HCT116 (cell line): ENCODE measurements around the gene PAX8. TPM values are rescaled to one million over a fixed set of nuclear protein-coding genes. Genes with fewer than 3 reads are reported as not detected.

Experiments used
- ATAC-seq: fragments of 200-7000 bp; cut with Tn5 transposase; 2 replicates; pipeline ENCODE4 v1.9.1; 2020; ENCODE audit warnings: mild to moderate bottlenecking, moderate library complexity
- BruUV-seq: library from RNA; stranded (reverse); fragments of 400-500 nt; replicated peaks from 2 replicates; lab custom pipeline; 2021; lab: Mats Ljungman, UMichigan
- CTCF ChIA-PET: fragments of 300-600 bp; sonication (Branson Sonifier 250); formaldehyde crosslinking; loops from one replicate; lab custom pipeline; 2021; ENCODE audit warnings: antibody characterized with exemption; lab: Charles Lee
- POLR2A ChIA-PET: fragments of 300-600, 350-600 bp; sonication (Branson Sonifier 250); formaldehyde crosslinking; loops from one replicate; lab custom pipeline; 2021; ENCODE audit warnings: antibody characterized with exemption; lab: Charles Lee
- RAD21 ChIA-PET, 2 experiments: fragments of 300-600 bp; sonication (Branson Sonifier 250); formaldehyde crosslinking; loops; one replicate each; lab custom pipeline; 2023; ENCODE audit warnings: low total read pairs in 2 of 2; ENCODE audit not compliant: uncharacterized antibody in 2 of 2, unreplicated experiment in 2 of 2, low non-redundant PET in 1 of 2; lab: Charles Lee
- DNase-seq: peaks from one replicate; pipeline ENCODE4 v3.0.0-alpha.2; 2010; ENCODE audit warnings: low read depth, low spot score
- H2AFZ ChIP-seq: fragments of 200-600 bp; shearing (Covaris generic), sonication (generic); 2 replicates; pipeline ENCODE4 v1.6.1; 2017; ENCODE audit warnings: low read depth, mixed run types, mixed read lengths, antibody characterized with exemption, low read length; ENCODE audit not compliant: poor library complexity, severe bottlenecking
- H3K27ac ChIP-seq: 2 replicates; pipeline ENCODE4 v1.5.1; 2012; ENCODE audit warnings: low read depth, low read length
- H3K27me3 ChIP-seq: fragments of 200-600 bp; sonication (generic); 2 replicates; pipeline ENCODE4 v1.6.1; 2016; ENCODE audit warnings: mixed run types, low read length, mixed read lengths; ENCODE audit not compliant: insufficient read depth
- H3K36me3 ChIP-seq, 2 experiments: fragments of 200-500 bp in 1 of 2; fragments of 200-600 bp in 1 of 2; sonication (Bioruptor generic) in 1 of 2; sonication (generic) in 1 of 2; 2 replicates each; pipeline versions ENCODE4 v1.5.1 to v1.6.1; 2014 to 2016; ENCODE audit warnings: low read length in 2 of 2, inconsistent platforms in 1 of 2, mixed read lengths in 1 of 2, mixed run types in 1 of 2; ENCODE audit not compliant: insufficient read depth in 2 of 2, control insufficient read depth in 1 of 2
- H3K4me1 ChIP-seq, 2 experiments: fragments of 200-600 bp in 1 of 2; sonication (generic) in 1 of 2; 2 replicates each; pipeline versions ENCODE4 v1.5.1 to v1.6.1; 2012 to 2017; ENCODE audit warnings: low read length in 2 of 2, inconsistent platforms in 1 of 2, mild to moderate bottlenecking in 1 of 2, mixed read lengths in 1 of 2, mixed run types in 1 of 2, moderate library complexity in 1 of 2; ENCODE audit not compliant: insufficient read depth in 2 of 2, control insufficient read depth in 1 of 2
- H3K4me2 ChIP-seq: fragments of 200-600 bp; sonication (generic); 2 replicates; pipeline ENCODE4 v1.6.1; 2017; ENCODE audit warnings: mixed run types, low read length, mixed read lengths
- H3K4me3 ChIP-seq, 2 experiments: fragments of 200-600 bp in 1 of 2; sonication (generic) in 1 of 2; replicated peaks in 1 of 2; 2 replicates each; pipeline ENCODE4 v1.5.1; 2011 to 2016; ENCODE audit warnings: low read length in 2 of 2, control low read depth in 1 of 2, low read depth in 1 of 2, mild to moderate bottlenecking in 1 of 2, mixed read lengths in 1 of 2, mixed run types in 1 of 2
- H3K79me2 ChIP-seq: fragments of 200-600 bp; sonication (generic); 2 replicates; pipeline ENCODE4 v1.6.1; 2017; ENCODE audit warnings: mild to moderate bottlenecking, mixed run types, low read length, moderate library complexity, mixed read lengths; ENCODE audit not compliant: insufficient read depth
- H3K9ac ChIP-seq: fragments of 200-600 bp; sonication (generic); 2 replicates; pipeline ENCODE4 v1.6.1; 2016; ENCODE audit warnings: low read length, mixed read lengths
- H3K9me2 ChIP-seq: fragments of 200-600 bp; sonication (generic), shearing (Covaris generic); 2 replicates; pipeline ENCODE4 v1.6.1; 2017; ENCODE audit warnings: mixed run types, mild to moderate bottlenecking, moderate library complexity; ENCODE audit not compliant: insufficient read depth
- H3K9me3 ChIP-seq, 2 experiments: fragments of 200-500 bp in 1 of 2; fragments of 200-600 bp in 1 of 2; sonication (Bioruptor generic) in 1 of 2; sonication (generic) in 1 of 2; 2 replicates each; pipeline ENCODE4 v1.6.1; 2014 to 2017; ENCODE audit warnings: low read length in 2 of 2, mixed read lengths in 2 of 2, inconsistent platforms in 1 of 2, low read depth in 1 of 2, mild to moderate bottlenecking in 1 of 2, mixed run types in 1 of 2, moderate library complexity in 1 of 2; ENCODE audit not compliant: control insufficient read depth in 1 of 2, insufficient read depth in 1 of 2
- H4K20me1 ChIP-seq: fragments of 200-600 bp; sonication (generic), shearing (Covaris generic); 2 replicates; pipeline ENCODE4 v1.6.1; 2017; ENCODE audit warnings: mixed run types, mild to moderate bottlenecking, moderate library complexity; ENCODE audit not compliant: insufficient read depth
- CBX3 ChIP-seq: IDR thresholded peaks from 2 replicates; pipeline ENCODE4 v1.6.1; 2012; ENCODE audit warnings: low read depth
- CEBPB ChIP-seq: IDR thresholded peaks from 2 replicates; pipeline ENCODE4 v1.6.1; 2012; ENCODE audit warnings: low read depth
- EGR1 ChIP-seq: IDR thresholded peaks from 2 replicates; pipeline ENCODE4 v1.6.1; 2012; ENCODE audit warnings: low read depth
- ELF1 ChIP-seq: IDR thresholded peaks from 2 replicates; pipeline ENCODE4 v1.6.1; 2012; ENCODE audit warnings: low read depth, borderline replicate concordance
- EZH2 ChIP-seq: fragments of 200-600 bp; sonication (generic); IDR thresholded peaks from 2 replicates; pipeline ENCODE4 v1.6.1; 2017; ENCODE audit warnings: antibody characterized with exemption, mixed run types
- EZH2phosphoT487 ChIP-seq: fragments of 200-600 bp; IDR thresholded peaks from 2 replicates; pipeline ENCODE4 v1.6.1; 2018; ENCODE audit warnings: antibody characterized with exemption, borderline replicate concordance
- FOSL1 ChIP-seq: IDR thresholded peaks from 2 replicates; pipeline ENCODE4 v1.6.1; 2012; ENCODE audit warnings: low read depth
- JUND ChIP-seq: IDR thresholded peaks from 2 replicates; pipeline ENCODE4 v1.6.1; 2012
- POLR2A ChIP-seq: IDR thresholded peaks from 2 replicates; pipeline ENCODE4 v1.7.0; 2011; ENCODE audit warnings: borderline replicate concordance; ENCODE audit not compliant: insufficient read depth, insufficient read length; ENCODE audit errors: extremely low read depth
- SIN3A ChIP-seq: IDR thresholded peaks from 2 replicates; pipeline ENCODE4 v1.6.1; 2012; ENCODE audit warnings: low read depth
- SP1 ChIP-seq: IDR thresholded peaks from 2 replicates; pipeline ENCODE4 v1.6.1; 2012; ENCODE audit warnings: low read depth
- SRF ChIP-seq: IDR thresholded peaks from 2 replicates; pipeline ENCODE4 v1.6.1; 2012; ENCODE audit warnings: low read depth
- TCF7L2 ChIP-seq: IDR thresholded peaks from 2 replicates; pipeline ENCODE4 v1.7.0; 2011; ENCODE audit warnings: borderline replicate concordance, inconsistent platforms; ENCODE audit not compliant: insufficient read depth, insufficient read length; ENCODE audit errors: extremely low read depth
- ZFX ChIP-seq: fragments of 450-650 bp; IDR thresholded peaks from 2 replicates; pipeline ENCODE4 v1.6.1; 2017
- intact Hi-C: fragments of 100-400 bp; cut with micrococcal nuclease; formaldehyde crosslinking; loops from 2 replicates; pipeline ENCODE4 v1.10.0; 2022
- total RNA-seq: library from RNA; stranded (reverse); gene quantifications from one replicate; pipeline ENCODE4 v1.2.1, GENCODE V29; 2021; ENCODE audit not compliant: unreplicated experiment
- TF ChIP-seq, protein P1 (sequence below): IDR thresholded peaks from 2 replicates; pipeline ENCODE4 v1.6.1; 2012
- TF ChIP-seq, protein P2 (sequence below): IDR thresholded peaks from 2 replicates; pipeline ENCODE4 v1.6.1; 2011; ENCODE audit warnings: mild to moderate bottlenecking, low read length, moderate library complexity; ENCODE audit not compliant: insufficient replicate concordance; ENCODE audit errors: extremely low read depth
- TF ChIP-seq, protein P3 (sequence below): IDR thresholded peaks from 2 replicates; pipeline ENCODE4 v1.6.1; 2012; ENCODE audit warnings: low read depth
- TF ChIP-seq, protein P4 (sequence below): IDR thresholded peaks from 2 replicates; pipeline ENCODE4 v1.6.1; 2012

PAX8 gene
- total RNA-seq, 1 experiment from 2014 or later: 4.4 TPM

DNA sequence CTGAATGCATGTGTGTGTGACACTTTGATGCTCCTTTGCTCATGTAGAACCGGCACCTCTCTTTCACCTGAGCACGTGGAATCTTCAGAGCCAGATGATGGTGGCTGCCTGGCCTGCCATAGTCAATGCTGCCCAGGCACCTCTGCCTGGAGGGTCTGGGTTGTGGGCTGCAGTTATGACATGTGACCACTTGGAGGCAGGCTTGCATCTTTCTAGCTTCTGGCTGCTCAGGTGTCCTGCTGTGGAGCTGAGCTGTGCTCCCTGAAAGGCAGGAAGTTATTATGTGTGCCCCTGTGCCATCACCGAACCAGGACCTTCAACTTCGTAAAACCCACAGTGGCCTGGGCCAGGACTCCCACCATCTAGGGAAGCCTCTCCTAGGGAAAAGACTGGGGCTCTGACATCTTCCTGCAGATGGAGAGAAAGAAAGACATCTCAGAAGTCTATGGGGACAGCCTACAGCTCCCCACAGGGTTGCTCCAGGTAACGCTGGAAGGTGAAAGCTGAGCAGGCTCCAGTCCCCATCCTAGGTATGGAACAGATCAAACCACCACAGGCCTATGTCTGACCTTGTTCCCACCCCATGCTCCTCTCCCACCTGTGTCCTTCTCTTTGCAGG lies 74.7 kb downstream of the PAX8 start (continued):
- TF ChIP-seq TCF7L2 (no peak), FOSL1 (no peak)

DNA sequence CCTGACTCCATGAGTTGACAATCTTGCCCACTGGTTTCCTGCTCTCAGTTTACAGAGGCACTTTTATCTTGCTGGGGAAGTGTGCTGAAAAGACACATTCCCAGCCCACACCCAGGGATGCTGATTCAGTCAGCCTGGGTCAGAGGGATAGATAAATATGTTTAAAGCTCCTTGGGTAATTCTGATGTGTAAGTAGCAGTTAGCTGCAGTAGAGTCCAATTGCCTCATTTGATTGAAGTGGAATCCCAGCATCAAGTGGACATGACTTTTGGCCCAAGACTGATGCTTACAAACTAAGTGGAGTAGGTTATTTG lies 75.5 kb downstream of the PAX8 start:
- TF ChIP-seq TCF7L2 (no peak), SIN3A (no peak), ZFX (no peak), CEBPB (no peak), ELF1 (no peak), POLR2A (no peak), EZH2 (no peak), JUND (no peak), EZH2phosphoT487 (no peak), CBX3 (no peak), SRF (no peak), SP1 (no peak), EGR1 (no peak)
- TF ChIP-seq, protein P1, sequence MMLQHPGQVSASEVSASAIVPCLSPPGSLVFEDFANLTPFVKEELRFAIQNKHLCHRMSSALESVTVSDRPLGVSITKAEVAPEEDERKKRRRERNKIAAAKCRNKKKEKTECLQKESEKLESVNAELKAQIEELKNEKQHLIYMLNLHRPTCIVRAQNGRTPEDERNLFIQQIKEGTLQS: no peak
- TF ChIP-seq, protein P2, sequence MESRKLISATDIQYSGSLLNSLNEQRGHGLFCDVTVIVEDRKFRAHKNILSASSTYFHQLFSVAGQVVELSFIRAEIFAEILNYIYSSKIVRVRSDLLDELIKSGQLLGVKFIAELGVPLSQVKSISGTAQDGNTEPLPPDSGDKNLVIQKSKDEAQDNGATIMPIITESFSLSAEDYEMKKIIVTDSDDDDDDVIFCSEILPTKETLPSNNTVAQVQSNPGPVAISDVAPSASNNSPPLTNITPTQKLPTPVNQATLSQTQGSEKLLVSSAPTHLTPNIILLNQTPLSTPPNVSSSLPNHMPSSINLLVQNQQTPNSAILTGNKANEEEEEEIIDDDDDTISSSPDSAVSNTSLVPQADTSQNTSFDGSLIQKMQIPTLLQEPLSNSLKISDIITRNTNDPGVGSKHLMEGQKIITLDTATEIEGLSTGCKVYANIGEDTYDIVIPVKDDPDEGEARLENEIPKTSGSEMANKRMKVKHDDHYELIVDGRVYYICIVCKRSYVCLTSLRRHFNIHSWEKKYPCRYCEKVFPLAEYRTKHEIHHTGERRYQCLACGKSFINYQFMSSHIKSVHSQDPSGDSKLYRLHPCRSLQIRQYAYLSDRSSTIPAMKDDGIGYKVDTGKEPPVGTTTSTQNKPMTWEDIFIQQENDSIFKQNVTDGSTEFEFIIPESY: no peak
- TF ChIP-seq, protein P3, sequence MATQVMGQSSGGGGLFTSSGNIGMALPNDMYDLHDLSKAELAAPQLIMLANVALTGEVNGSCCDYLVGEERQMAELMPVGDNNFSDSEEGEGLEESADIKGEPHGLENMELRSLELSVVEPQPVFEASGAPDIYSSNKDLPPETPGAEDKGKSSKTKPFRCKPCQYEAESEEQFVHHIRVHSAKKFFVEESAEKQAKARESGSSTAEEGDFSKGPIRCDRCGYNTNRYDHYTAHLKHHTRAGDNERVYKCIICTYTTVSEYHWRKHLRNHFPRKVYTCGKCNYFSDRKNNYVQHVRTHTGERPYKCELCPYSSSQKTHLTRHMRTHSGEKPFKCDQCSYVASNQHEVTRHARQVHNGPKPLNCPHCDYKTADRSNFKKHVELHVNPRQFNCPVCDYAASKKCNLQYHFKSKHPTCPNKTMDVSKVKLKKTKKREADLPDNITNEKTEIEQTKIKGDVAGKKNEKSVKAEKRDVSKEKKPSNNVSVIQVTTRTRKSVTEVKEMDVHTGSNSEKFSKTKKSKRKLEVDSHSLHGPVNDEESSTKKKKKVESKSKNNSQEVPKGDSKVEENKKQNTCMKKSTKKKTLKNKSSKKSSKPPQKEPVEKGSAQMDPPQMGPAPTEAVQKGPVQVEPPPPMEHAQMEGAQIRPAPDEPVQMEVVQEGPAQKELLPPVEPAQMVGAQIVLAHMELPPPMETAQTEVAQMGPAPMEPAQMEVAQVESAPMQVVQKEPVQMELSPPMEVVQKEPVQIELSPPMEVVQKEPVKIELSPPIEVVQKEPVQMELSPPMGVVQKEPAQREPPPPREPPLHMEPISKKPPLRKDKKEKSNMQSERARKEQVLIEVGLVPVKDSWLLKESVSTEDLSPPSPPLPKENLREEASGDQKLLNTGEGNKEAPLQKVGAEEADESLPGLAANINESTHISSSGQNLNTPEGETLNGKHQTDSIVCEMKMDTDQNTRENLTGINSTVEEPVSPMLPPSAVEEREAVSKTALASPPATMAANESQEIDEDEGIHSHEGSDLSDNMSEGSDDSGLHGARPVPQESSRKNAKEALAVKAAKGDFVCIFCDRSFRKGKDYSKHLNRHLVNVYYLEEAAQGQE: no peak
- TF ChIP-seq, protein P4, sequence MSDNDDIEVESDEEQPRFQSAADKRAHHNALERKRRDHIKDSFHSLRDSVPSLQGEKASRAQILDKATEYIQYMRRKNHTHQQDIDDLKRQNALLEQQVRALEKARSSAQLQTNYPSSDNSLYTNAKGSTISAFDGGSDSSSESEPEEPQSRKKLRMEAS: no peak
- TF ChIP-seq, all 23 proteins: peak for 0
- Histone ChIP-seq H3K9ac (no peak overlapping the region), H3K9me2 (no peaks in the 10 kb centered on the region), H3K9me3 (no peaks in the 10 kb centered on the region), H3K4me2 (no peak overlapping the region), H3K4me3 (no peak overlapping the region), H4K20me1 (no peaks in the 10 kb centered on the region), H3K79me2 (no peaks in the 10 kb centered on the region), H3K27me3 (no peaks in the 10 kb centered on the region), H3K36me3 (no peaks in the 10 kb centered on the region; a peak in 1 of 4 replicates), H3K4me1 (peaks cover 12 to 37% of the 10 kb centered on the region in 2 experiments), H2AFZ (no peak overlapping the region), H3K27ac (no peak overlapping the region)
- ATAC-seq (no peak), DNase-seq (no peak)
- ChIA-PET RAD21 (no interaction called here), POLR2A (interaction anchor here (1.9 kb wide), 1 partner anchor 47 kb away, joined by 5 read pairs; no protein-coding TSS in a partner anchor), CTCF (interaction anchor here (0.7 to 4.2 kb wide), 7 partner anchors 32 to 196 kb away, joined by 3 to 40 read pairs (median 29); no protein-coding TSS in a partner anchor)
- intact Hi-C loops: loop anchor here (5.0 kb wide), 1 partner anchor 189 kb away; no protein-coding TSS in a partner anchor
- BruUV-seq: no TSS peak
